ENCODE results near the gene RPH3AL. TPM values are rescaled to one million over a fixed set of nuclear protein-coding genes. Genes with fewer than 3 reads are reported as not detected.

RPH3AL gene
- total RNA-seq, 3 donors from 2014 or later (not counting 1 experiment from before 2014, with no cell fraction given), result 7.2 to 9.9 (median 7.9) TPM

DNA sequence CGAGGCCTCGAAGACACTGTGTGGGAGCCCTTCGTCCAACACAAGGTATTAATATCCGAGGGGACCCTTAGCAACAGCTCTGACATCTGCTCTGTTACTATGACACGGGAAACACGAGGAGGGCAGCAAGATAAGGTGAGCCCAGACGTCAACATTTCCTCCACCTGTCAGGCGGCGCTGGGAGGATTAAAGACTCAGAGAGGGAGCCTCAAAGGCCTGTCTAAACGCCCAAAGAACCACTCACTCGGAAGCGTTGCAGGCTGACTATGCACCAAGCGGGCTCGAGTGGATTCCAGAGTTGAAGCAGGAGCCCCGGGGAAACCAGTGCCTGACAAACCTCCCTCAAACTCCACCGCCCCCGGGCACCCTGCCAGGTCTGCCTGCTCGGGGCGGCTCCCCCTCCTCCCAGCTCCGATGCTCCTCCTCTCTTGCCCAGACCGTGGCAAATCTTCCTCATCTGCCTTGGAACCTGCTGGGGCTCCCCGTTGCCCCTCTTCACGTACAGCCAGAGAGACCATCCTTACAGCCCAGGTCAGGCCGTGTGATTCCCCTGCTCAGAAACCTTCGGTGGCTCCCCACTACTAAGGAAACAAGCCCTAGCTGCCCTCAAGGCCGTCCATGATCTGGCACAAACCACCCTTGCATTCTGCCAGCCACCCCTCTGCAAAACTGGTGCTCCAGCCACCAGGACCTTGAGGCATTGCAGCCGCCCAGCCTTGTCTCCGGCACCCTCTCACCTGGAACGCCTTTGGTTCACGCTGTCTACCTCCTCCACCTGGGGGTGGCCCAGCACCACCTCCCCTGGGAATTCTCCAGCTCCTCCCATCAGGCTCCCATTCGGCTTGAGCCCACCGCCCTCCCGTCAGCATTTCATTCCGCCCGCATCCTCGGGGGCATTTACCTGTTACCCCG, 16.2 kb downstream of the RPH3AL start:
- Histone ChIP-seq H3K27me3 (ENCODE audit: control insufficient read depth, insufficient read depth, low read length) (no peaks in the 10 kb centered on the region), H3K9me3 (ENCODE audit: control insufficient read depth, insufficient read depth, low read length) (no peaks in the 10 kb centered on the region), H3K36me3 (ENCODE audit: control insufficient read depth, insufficient read depth, low read length) (no peaks in the 10 kb centered on the region), H3K4me3 (ENCODE audit: low read length) (no peak overlapping the region), H3K4me1 (ENCODE audit: control insufficient read depth, insufficient read depth, low read length) (peaks cover 11% of the 10 kb centered on the region), H3K27ac (ENCODE audit: low read length) (no peak overlapping the region)
- TF ChIP-seq, protein P1, sequence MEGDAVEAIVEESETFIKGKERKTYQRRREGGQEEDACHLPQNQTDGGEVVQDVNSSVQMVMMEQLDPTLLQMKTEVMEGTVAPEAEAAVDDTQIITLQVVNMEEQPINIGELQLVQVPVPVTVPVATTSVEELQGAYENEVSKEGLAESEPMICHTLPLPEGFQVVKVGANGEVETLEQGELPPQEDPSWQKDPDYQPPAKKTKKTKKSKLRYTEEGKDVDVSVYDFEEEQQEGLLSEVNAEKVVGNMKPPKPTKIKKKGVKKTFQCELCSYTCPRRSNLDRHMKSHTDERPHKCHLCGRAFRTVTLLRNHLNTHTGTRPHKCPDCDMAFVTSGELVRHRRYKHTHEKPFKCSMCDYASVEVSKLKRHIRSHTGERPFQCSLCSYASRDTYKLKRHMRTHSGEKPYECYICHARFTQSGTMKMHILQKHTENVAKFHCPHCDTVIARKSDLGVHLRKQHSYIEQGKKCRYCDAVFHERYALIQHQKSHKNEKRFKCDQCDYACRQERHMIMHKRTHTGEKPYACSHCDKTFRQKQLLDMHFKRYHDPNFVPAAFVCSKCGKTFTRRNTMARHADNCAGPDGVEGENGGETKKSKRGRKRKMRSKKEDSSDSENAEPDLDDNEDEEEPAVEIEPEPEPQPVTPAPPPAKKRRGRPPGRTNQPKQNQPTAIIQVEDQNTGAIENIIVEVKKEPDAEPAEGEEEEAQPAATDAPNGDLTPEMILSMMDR (IDR thresholded peaks at IDR 0.05), result no peak
- 50% methylated on average over 37 of the region's 37 CpGs for WGBS (ENCODE audit: insufficient coverage)
- H3K27ac Mint-ChIP-seq, result no peak overlapping the region
- no peaks in the 10 kb centered on the region for H3K9me3 Mint-ChIP-seq
- peaks cover 0 to 20% of the 10 kb centered on the region in 2 donors for H3K27me3 Mint-ChIP-seq (ENCODE audit: low read depth in 2 of 2)
- ATAC-seq (no peak), DNase-seq (peak in 1 of 2 donors; percentile 74)
- H3K36me3 Mint-ChIP-seq, result no peaks in the 10 kb centered on the region
- H3K4me3 Mint-ChIP-seq, result no peak overlapping the region
- H3K4me1 Mint-ChIP-seq, result peaks cover 11% of the 10 kb centered on the region in 2 donors
- intact Hi-C loops (cut with micrococcal nuclease), result no loop called here

DNA sequence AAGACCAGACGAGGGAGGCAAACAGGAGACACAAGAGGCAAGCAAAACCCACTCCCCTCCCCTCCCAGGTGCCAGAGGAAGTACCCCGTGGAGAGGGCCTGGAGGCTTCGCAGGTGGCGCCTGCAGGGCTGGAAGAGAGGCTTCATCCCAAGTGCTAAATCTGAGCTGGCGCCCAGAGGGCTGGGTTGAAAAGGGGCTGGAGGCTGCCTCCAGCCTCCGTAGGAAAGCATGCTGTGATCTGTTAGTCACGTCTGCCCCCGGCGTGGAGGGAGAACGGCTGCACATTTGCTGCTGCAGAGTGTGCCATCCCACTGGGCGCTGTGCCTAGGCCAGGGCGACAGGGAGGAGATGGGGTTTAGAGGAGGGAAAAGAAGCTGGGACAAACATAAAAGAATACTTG, 16.9 kb downstream of the RPH3AL start:
- no peak overlapping the region for H3K4me3 Mint-ChIP-seq
- TF ChIP-seq, protein P1 (IDR thresholded peaks at IDR 0.05), result no peak
- Histone ChIP-seq H3K4me3 (ENCODE audit: low read length) (no peak overlapping the region), H3K27me3 (ENCODE audit: control insufficient read depth, insufficient read depth, low read length) (no peaks in the 10 kb centered on the region), H3K36me3 (ENCODE audit: control insufficient read depth, insufficient read depth, low read length) (no peaks in the 10 kb centered on the region), H3K4me1 (ENCODE audit: control insufficient read depth, insufficient read depth, low read length) (peaks cover 18% of the 10 kb centered on the region), H3K27ac (ENCODE audit: low read length) (no peak overlapping the region), H3K9me3 (ENCODE audit: control insufficient read depth, insufficient read depth, low read length) (no peaks in the 10 kb centered on the region)
- H3K27ac Mint-ChIP-seq, result no peak overlapping the region
- ATAC-seq (no peak), DNase-seq (peak in 1 of 2 donors; percentile 34)
- WGBS (ENCODE audit: insufficient coverage), result 57% methylated on average over 11 of the region's 12 CpGs
- peaks cover 0 to 20% of the 10 kb centered on the region in 2 donors for H3K27me3 Mint-ChIP-seq (ENCODE audit: low read depth in 2 of 2)
- H3K9me3 Mint-ChIP-seq, result no peaks in the 10 kb centered on the region
- intact Hi-C loops (cut with micrococcal nuclease), result no loop called here
- peaks cover 11 to 17% of the 10 kb centered on the region in 2 donors for H3K4me1 Mint-ChIP-seq
- H3K36me3 Mint-ChIP-seq, result no peaks in the 10 kb centered on the region

DNA sequence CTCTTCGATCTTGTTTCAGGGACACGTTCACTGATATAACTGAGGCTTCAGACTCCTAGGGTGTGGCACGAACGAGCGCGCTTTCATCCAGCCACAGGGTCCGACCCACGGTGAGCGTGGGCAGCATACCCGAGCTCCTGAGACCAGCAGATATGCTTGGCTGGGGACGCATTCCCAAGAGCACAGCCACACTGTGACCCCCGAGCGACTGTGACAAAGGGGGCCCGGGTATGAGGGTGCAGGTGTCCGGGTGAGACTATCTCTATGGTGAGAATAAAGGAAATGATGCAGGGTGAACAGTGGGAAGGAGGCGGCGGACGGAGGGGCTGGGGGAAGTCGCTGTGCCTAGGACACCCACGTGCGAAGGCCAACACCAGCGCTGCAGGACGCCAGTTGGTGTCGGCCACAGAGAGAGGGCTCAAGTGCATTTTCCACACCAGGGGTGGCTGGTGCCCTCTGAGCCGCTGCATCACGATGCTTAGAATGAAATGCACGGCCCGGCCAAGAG, 17.6 kb downstream of the RPH3AL start:
- TF ChIP-seq, protein P1 (IDR thresholded peaks at IDR 0.05), result no peak
- Histone ChIP-seq H3K36me3 (ENCODE audit: control insufficient read depth, insufficient read depth, low read length) (no peaks in the 10 kb centered on the region), H3K27ac (ENCODE audit: low read length) (no peak overlapping the region), H3K4me3 (ENCODE audit: low read length) (no peak overlapping the region), H3K4me1 (ENCODE audit: control insufficient read depth, insufficient read depth, low read length) (peaks cover 20% of the 10 kb centered on the region), H3K9me3 (ENCODE audit: control insufficient read depth, insufficient read depth, low read length) (no peaks in the 10 kb centered on the region), H3K27me3 (ENCODE audit: control insufficient read depth, insufficient read depth, low read length) (no peaks in the 10 kb centered on the region)
- H3K27ac Mint-ChIP-seq, result no peak overlapping the region
- H3K4me1 Mint-ChIP-seq, result peaks cover 14 to 21% of the 10 kb centered on the region in 2 donors
- DNase-seq (no peak), ATAC-seq (no peak)
- WGBS (ENCODE audit: insufficient coverage), result 56% methylated on average over 28 of the region's 28 CpGs
- H3K4me3 Mint-ChIP-seq, result no peak overlapping the region
- peaks cover 0 to 20% of the 10 kb centered on the region in 2 donors for H3K27me3 Mint-ChIP-seq (ENCODE audit: low read depth in 2 of 2)
- H3K9me3 Mint-ChIP-seq, result no peaks in the 10 kb centered on the region
- intact Hi-C loops (cut with micrococcal nuclease), result no loop called here
- H3K36me3 Mint-ChIP-seq, result no peaks in the 10 kb centered on the region

All from natural killer cell (primary cell).